H9 (cell line): Measurements from ENCODE around the gene PRKCA. TPM values are rescaled to one million over a fixed set of nuclear protein-coding genes. Genes with fewer than 3 reads are reported as not detected.

ENCODE experiments used
- DNase-seq: peaks from one replicate; pipeline ENCODE4 v3.0.0-alpha.2; 2017
- H2AFZ ChIP-seq: one replicate; pipeline ENCODE4 v1.6.1; 2013; ENCODE audit warnings: mild to moderate bottlenecking, low read length, control low read depth, moderate library complexity
- H2AK5ac ChIP-seq: 2 replicates; pipeline ENCODE4 v1.6.1; 2013; ENCODE audit warnings: low read length, control low read depth, mixed read lengths; ENCODE audit not compliant: insufficient read length
- H2BK120ac ChIP-seq: one replicate; pipeline ENCODE4 v1.6.1; 2013; ENCODE audit warnings: low read depth, mild to moderate bottlenecking, low read length, control low read depth, inconsistent platforms; ENCODE audit not compliant: poor library complexity, severe bottlenecking
- H2BK12ac ChIP-seq: 2 replicates; pipeline ENCODE4 v1.6.1; 2013; ENCODE audit warnings: low read length, control low read depth, mixed read lengths, low read depth; ENCODE audit not compliant: insufficient read length
- H2BK15ac ChIP-seq: 2 replicates; pipeline ENCODE4 v1.6.1; 2013; ENCODE audit warnings: low read depth, low read length, control low read depth
- H2BK20ac ChIP-seq: one replicate; pipeline ENCODE4 v1.6.1; 2013; ENCODE audit warnings: low read depth, mild to moderate bottlenecking, low read length, control low read depth, inconsistent platforms; ENCODE audit not compliant: poor library complexity, severe bottlenecking
- H2BK5ac ChIP-seq: 2 replicates; pipeline ENCODE4 v1.6.1; 2013; ENCODE audit warnings: low read length, control low read depth, mixed read lengths; ENCODE audit not compliant: insufficient read length
- H3K14ac ChIP-seq: 2 replicates; pipeline ENCODE4 v1.6.1; 2013; ENCODE audit warnings: low read length, control low read depth; ENCODE audit not compliant: insufficient read depth
- H3K18ac ChIP-seq: 2 replicates; pipeline ENCODE4 v1.6.1; 2013; ENCODE audit warnings: low read depth, mild to moderate bottlenecking, mixed read lengths, low read length, control low read depth; ENCODE audit not compliant: insufficient read length
- H3K23ac ChIP-seq: 2 replicates; pipeline ENCODE4 v1.6.1; 2013; ENCODE audit warnings: low read length, control low read depth, mixed read lengths, low read depth; ENCODE audit not compliant: insufficient read length
- H3K23me2 ChIP-seq: 2 replicates; pipeline ENCODE4 v1.6.1; 2013; ENCODE audit warnings: low read depth, mild to moderate bottlenecking, mixed read lengths, low read length, control low read depth; ENCODE audit not compliant: insufficient read length, poor library complexity, severe bottlenecking
- H3K27ac ChIP-seq: 2 replicates; pipeline ENCODE4 v1.5.1; 2013; ENCODE audit warnings: low read length, control low read depth, mixed read lengths, low read depth; ENCODE audit not compliant: insufficient read length
- H3K27me3 ChIP-seq: 2 replicates; pipeline ENCODE4 v1.6.1; 2013; ENCODE audit warnings: low read length, control low read depth, inconsistent platforms; ENCODE audit not compliant: insufficient read depth
- H3K4ac ChIP-seq: 2 replicates; pipeline ENCODE4 v1.6.1; 2013; ENCODE audit warnings: low read depth, mild to moderate bottlenecking, control low read depth, inconsistent platforms, low read length, moderate library complexity
- H3K4me1 ChIP-seq: 2 replicates; pipeline ENCODE4 v1.6.1; 2013; ENCODE audit warnings: low read length, control low read depth, inconsistent platforms; ENCODE audit not compliant: insufficient read depth
- H3K4me2 ChIP-seq: 2 replicates; pipeline ENCODE4 v1.6.1; 2013; ENCODE audit warnings: low read length, control low read depth, mixed read lengths; ENCODE audit not compliant: insufficient read length, insufficient read depth
- H3K56ac ChIP-seq: 2 replicates; pipeline ENCODE4 v1.6.1; 2013; ENCODE audit warnings: low read depth, mild to moderate bottlenecking, mixed read lengths, low read length, control low read depth; ENCODE audit not compliant: insufficient read length
- H3K79me1 ChIP-seq: 2 replicates; pipeline ENCODE4 v1.6.1; 2013; ENCODE audit warnings: low read depth, mild to moderate bottlenecking, moderate library complexity, low read length, control low read depth, inconsistent platforms; ENCODE audit not compliant: insufficient read depth, poor library complexity, severe bottlenecking
- H3K79me2 ChIP-seq: 2 replicates; pipeline ENCODE4 v1.6.1; 2013; ENCODE audit warnings: low read length, control low read depth, inconsistent platforms; ENCODE audit not compliant: insufficient read depth
- H3K9ac ChIP-seq: 2 replicates; pipeline ENCODE4 v1.6.1; 2013; ENCODE audit warnings: low read length, control low read depth, mixed read lengths; ENCODE audit not compliant: insufficient read length; ENCODE audit errors: extremely low read depth
- H3K9me3 ChIP-seq: one replicate; pipeline ENCODE4 v1.6.1; 2013; ENCODE audit warnings: low read depth, low read length, inconsistent platforms; ENCODE audit not compliant: control insufficient read depth
- H3T11ph ChIP-seq: one replicate; pipeline ENCODE4 v1.6.1; 2013; ENCODE audit warnings: mild to moderate bottlenecking, low read length, control low read depth, inconsistent platforms
- H4K20me1 ChIP-seq: one replicate; pipeline ENCODE4 v1.6.1; 2013; ENCODE audit not compliant: control insufficient read depth, insufficient read length, insufficient read depth
- H4K5ac ChIP-seq: 2 replicates; pipeline ENCODE4 v1.6.1; 2013; ENCODE audit warnings: low read depth, mild to moderate bottlenecking, mixed read lengths, low read length, control low read depth; ENCODE audit not compliant: insufficient read length
- H4K8ac ChIP-seq: replicated peaks from 2 replicates; pipeline ENCODE4 v1.6.1; 2013; ENCODE audit warnings: low read length, control low read depth, mixed read lengths, low read depth; ENCODE audit not compliant: insufficient read length
- H4K91ac ChIP-seq: 2 replicates; pipeline ENCODE4 v1.6.1; 2013; ENCODE audit warnings: low read depth, mild to moderate bottlenecking, moderate library complexity, mixed read lengths, low read length, control low read depth; ENCODE audit not compliant: insufficient read length
- H3K27ac Mint-ChIP-seq, 3 experiments: 2 replicates in 2 of 3; 3 replicates in 1 of 3; pipeline ENCODE4 v1.8.0; 2020 to 2021; ENCODE audit warnings: mixed read lengths in 3 of 3, mild to moderate bottlenecking in 1 of 3, moderate library complexity in 1 of 3
- H3K27me3 Mint-ChIP-seq: 2 replicates; pipeline ENCODE4 v1.8.0; 2021; ENCODE audit warnings: low read depth, mild to moderate bottlenecking, moderate library complexity, mixed read lengths
- H3K36me3 Mint-ChIP-seq, 3 experiments: 2 replicates in 2 of 3; 3 replicates in 1 of 3; pipeline ENCODE4 v1.8.0; 2020 to 2021; ENCODE audit warnings: low read depth in 3 of 3, mixed read lengths in 3 of 3; ENCODE audit not compliant: insufficient read depth in 1 of 3
- H3K4me1 Mint-ChIP-seq, 2 experiments: 2 replicates each; pipeline ENCODE4 v1.8.0; 2020; ENCODE audit warnings: mixed read lengths in 2 of 2
- H3K4me3 Mint-ChIP-seq, 2 experiments: 2 replicates in 1 of 2; 3 replicates in 1 of 2; pipeline ENCODE4 v1.8.0; 2020 to 2021; ENCODE audit warnings: mild to moderate bottlenecking in 2 of 2, mixed read lengths in 2 of 2, moderate library complexity in 1 of 2
- H3K9me3 Mint-ChIP-seq, 2 experiments: 2 replicates in 1 of 2; 3 replicates in 1 of 2; pipeline ENCODE4 v1.8.0; 2020; ENCODE audit warnings: mild to moderate bottlenecking in 2 of 2, mixed read lengths in 2 of 2, moderate library complexity in 1 of 2
- WGBS: extraction: QIAGEN DNeasy Blood & Tissue Kit; methylation state at CpG from one replicate; pipeline ENCODE4 v1.1.7; 2013; ENCODE audit warnings: missing lambda C conversion rate, low lambda C conversion rate, mixed read lengths; ENCODE audit not compliant: insufficient read length; ENCODE audit errors: extremely low coverage; 5-methylcytosine and 5-hydroxymethylcytosine counted together
- total RNA-seq: library from RNA; stranded (reverse); gene quantifications from 2 replicates; pipeline ENCODE4 v1.2.1, GENCODE V29; 2021
- TF ChIP-seq, protein P1 (sequence below): fragments of 200-600 bp; sonication (generic); conservative IDR thresholded peaks from 3 replicates; pipeline ENCODE4 v1.8.0; 2021; ENCODE audit warnings: antibody characterized with exemption, mild to moderate bottlenecking

PRKCA gene
- total RNA-seq, 1 experiment from 2014 or later = 10.5 TPM

DNA sequence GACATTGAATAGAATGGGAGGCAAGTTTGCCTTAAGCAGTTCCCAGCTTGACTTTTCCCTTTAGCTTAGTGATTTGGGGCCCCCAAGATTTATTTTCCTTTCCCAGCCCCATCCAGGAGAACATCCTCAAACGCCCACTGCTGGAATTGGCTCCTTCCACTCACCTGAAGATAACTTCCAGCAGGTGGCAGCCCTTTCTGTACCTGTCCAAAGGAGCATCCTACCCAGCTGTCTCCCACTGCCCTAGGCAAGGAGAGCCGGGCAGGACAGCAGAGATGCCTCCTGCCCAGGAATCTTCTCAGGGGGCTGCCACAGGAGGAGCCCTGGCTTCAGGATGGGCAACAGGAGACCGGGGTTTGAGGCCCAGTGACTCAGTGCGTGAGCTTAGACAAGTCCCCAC is 538.9 kb downstream of the PRKCA start:
- no peak overlapping the region for H2BK5ac ChIP-seq
- no peaks in the 10 kb centered on the region for H3K23me2 ChIP-seq
- no peak overlapping the region for H2BK20ac ChIP-seq
- no peak overlapping the region for H4K5ac ChIP-seq
- H3K27ac ChIP-seq = no peak overlapping the region
- no peaks in the 10 kb centered on the region for H3K79me1 ChIP-seq
- Mint-ChIP-seq H3K36me3 (peaks cover 0 to 4% (median 3%) of the 10 kb centered on the region in 3 experiments; a peak in 5 of 7 replicates), H3K27me3 (peaks cover 21% of the 10 kb centered on the region), H3K4me3 (no peak overlapping the region), H3K9me3 (peaks cover 5 to 9% of the 10 kb centered on the region in 2 experiments), H3K27ac (no peak overlapping the region), H3K4me1 (no peaks in the 10 kb centered on the region)
- no peaks in the 10 kb centered on the region for H3K27me3 ChIP-seq
- H3K9me3 ChIP-seq = no peaks in the 10 kb centered on the region
- no peak overlapping the region for H4K91ac ChIP-seq
- no peaks in the 10 kb centered on the region for H4K20me1 ChIP-seq
- H2BK12ac ChIP-seq = no peak overlapping the region
- peak; percentile 57 for DNase-seq
- no peak overlapping the region for H3K56ac ChIP-seq
- H2AFZ ChIP-seq = no peak overlapping the region
- no peak overlapping the region for H3K14ac ChIP-seq
- no peaks in the 10 kb centered on the region for H3K4me1 ChIP-seq
- H3K4me2 ChIP-seq = no peak overlapping the region
- H3K9ac ChIP-seq = no peak overlapping the region
- H3K23ac ChIP-seq = no peak overlapping the region
- WGBS = no CpG with 5 or more reads among the region's 4 CpGs
- no peak overlapping the region for H2AK5ac ChIP-seq
- H3K4ac ChIP-seq = no peak overlapping the region
- TF ChIP-seq, protein P1, sequence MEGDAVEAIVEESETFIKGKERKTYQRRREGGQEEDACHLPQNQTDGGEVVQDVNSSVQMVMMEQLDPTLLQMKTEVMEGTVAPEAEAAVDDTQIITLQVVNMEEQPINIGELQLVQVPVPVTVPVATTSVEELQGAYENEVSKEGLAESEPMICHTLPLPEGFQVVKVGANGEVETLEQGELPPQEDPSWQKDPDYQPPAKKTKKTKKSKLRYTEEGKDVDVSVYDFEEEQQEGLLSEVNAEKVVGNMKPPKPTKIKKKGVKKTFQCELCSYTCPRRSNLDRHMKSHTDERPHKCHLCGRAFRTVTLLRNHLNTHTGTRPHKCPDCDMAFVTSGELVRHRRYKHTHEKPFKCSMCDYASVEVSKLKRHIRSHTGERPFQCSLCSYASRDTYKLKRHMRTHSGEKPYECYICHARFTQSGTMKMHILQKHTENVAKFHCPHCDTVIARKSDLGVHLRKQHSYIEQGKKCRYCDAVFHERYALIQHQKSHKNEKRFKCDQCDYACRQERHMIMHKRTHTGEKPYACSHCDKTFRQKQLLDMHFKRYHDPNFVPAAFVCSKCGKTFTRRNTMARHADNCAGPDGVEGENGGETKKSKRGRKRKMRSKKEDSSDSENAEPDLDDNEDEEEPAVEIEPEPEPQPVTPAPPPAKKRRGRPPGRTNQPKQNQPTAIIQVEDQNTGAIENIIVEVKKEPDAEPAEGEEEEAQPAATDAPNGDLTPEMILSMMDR = peak; percentile 54
- no peak overlapping the region for H2BK15ac ChIP-seq
- H4K8ac ChIP-seq = no peak overlapping the region
- no peak overlapping the region for H3T11ph ChIP-seq
- no peak overlapping the region for H3K18ac ChIP-seq
- H3K79me2 ChIP-seq = no peaks in the 10 kb centered on the region
- H2BK120ac ChIP-seq = no peak overlapping the region
